Esophagus muscularis mucosa (tissue), 4 donors: ENCODE measurements around the gene XIRP2. TPM values are rescaled to one million over a fixed set of nuclear protein-coding genes. Genes with fewer than 3 reads are reported as not detected.
A peak's percentile ranks its signal among the peaks of the same experiment; 100 is the strongest.

Experiments used
- DNase-seq: peaks from one replicate; pipeline ENCODE4 v3.0.0-alpha.2; 2017; ENCODE audit errors: extremely low spot score
- H3K27ac ChIP-seq, 4 donors: fragments of 200-600 bp; sonication (generic); replicated peaks in 1 of 4; 1 replicate in 3 of 4; 2 replicates in 1 of 4; pipeline ENCODE4 v1.5.1; 2016 to 2019; ENCODE audit warnings: mild to moderate bottlenecking in 1 of 4
- H3K27me3 ChIP-seq, 4 donors: fragments of 200-600 bp; sonication (generic); one replicate each; pipeline versions ENCODE4 v1.5.1 to v1.6.0; 2016 to 2019
- H3K36me3 ChIP-seq, 4 donors: fragments of 200-600 bp; sonication (generic); one replicate each; pipeline ENCODE4 v1.5.1; 2016 to 2019
- H3K4me1 ChIP-seq, 4 donors: fragments of 200-600 bp; sonication (generic); one replicate each; pipeline ENCODE4 v1.5.1; 2016 to 2019
- H3K4me3 ChIP-seq, 4 donors: fragments of 200-600 bp; sonication (generic); 1 replicate in 2 of 4; 2 replicates in 2 of 4; pipeline ENCODE4 v1.5.1; 2016 to 2019; ENCODE audit warnings: mild to moderate bottlenecking in 4 of 4, moderate library complexity in 1 of 4
- H3K9me3 ChIP-seq, 4 donors: fragments of 200-600 bp; sonication (generic); 1 replicate in 3 of 4; 2 replicates in 1 of 4; pipeline ENCODE4 v1.5.1; 2016 to 2019
- EP300 ChIP-seq: sonication (generic); formaldehyde crosslinking; IDR thresholded peaks from one replicate; pipeline ENCODE4 v1.6.1; 2017; ENCODE audit warnings: antibody characterized with exemption
- POLR2A ChIP-seq: fragments of 450-650 bp; IDR thresholded peaks from one replicate; pipeline ENCODE4 v1.6.1; 2017; ENCODE audit warnings: antibody characterized with exemption, moderate library complexity, mild to moderate bottlenecking, low read depth
- POLR2AphosphoS5 ChIP-seq, 2 donors: sonication (generic); formaldehyde crosslinking; IDR thresholded peaks; one replicate each; pipeline ENCODE4 v1.6.1; 2017; ENCODE audit warnings: antibody characterized with exemption in 2 of 2
- WGBS: methylation state at CpG from one replicate; pipeline ENCODE4 v1.1.5; 2018; 5-methylcytosine and 5-hydroxymethylcytosine counted together
- intact Hi-C: fragments of 100-400 bp; cut with DNase I; formaldehyde crosslinking; loops from one replicate; pipeline ENCODE4 v1.15.1; 2023
- total RNA-seq, 4 donors: library from RNA; depleted of rRNA; stranded (reverse); fragments of >200 nt; gene quantifications; one replicate each; pipeline versions ENCODE4 v1.1.0 to v1.2.1, GENCODE V29; 2016
- TF ChIP-seq, protein P1 (sequence below), 3 experiments: fragments of 200-600 bp in 2 of 3; fragments of 450-650 bp in 1 of 3; sonication (generic) in 2 of 3; IDR thresholded peaks; one replicate each; pipeline ENCODE4 v1.5.1; 2017 to 2019; ENCODE audit warnings: antibody characterized with exemption in 3 of 3, mild to moderate bottlenecking in 2 of 3, moderate library complexity in 1 of 3

Gene XIRP2
- total RNA-seq, 4 donors from 2014 or later: 0.06 TPM; not detected in 3

DNA sequence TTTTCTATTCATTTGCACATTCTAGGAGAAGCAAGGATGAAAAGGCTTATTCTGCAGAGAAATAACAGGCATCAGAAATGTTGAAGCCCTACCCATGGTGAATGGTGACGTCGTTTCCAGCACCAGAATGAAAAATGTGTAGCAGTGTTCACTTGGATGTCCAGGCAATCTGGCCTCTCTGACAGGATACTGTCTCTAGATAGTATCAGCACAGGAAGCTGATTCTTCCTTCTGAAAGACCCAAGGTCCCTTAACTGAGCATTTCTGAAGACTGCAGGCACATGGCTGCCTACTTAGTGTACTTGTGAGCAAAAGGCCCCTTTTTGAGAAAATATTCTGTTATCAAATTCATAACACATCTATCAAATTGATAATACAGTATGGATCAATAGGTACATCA lies 234.1 kb downstream of the XIRP2 start:
- WGBS: 71% methylated on average over 2 of the region's 2 CpGs
- no peaks in the 10 kb centered on the region for H3K4me1 ChIP-seq
- no peaks in the 10 kb centered on the region for H3K36me3 ChIP-seq
- intact Hi-C loops: no loop called here
- DNase-seq: no peak
- H3K27ac ChIP-seq: no peak overlapping the region
- TF ChIP-seq, protein P1, sequence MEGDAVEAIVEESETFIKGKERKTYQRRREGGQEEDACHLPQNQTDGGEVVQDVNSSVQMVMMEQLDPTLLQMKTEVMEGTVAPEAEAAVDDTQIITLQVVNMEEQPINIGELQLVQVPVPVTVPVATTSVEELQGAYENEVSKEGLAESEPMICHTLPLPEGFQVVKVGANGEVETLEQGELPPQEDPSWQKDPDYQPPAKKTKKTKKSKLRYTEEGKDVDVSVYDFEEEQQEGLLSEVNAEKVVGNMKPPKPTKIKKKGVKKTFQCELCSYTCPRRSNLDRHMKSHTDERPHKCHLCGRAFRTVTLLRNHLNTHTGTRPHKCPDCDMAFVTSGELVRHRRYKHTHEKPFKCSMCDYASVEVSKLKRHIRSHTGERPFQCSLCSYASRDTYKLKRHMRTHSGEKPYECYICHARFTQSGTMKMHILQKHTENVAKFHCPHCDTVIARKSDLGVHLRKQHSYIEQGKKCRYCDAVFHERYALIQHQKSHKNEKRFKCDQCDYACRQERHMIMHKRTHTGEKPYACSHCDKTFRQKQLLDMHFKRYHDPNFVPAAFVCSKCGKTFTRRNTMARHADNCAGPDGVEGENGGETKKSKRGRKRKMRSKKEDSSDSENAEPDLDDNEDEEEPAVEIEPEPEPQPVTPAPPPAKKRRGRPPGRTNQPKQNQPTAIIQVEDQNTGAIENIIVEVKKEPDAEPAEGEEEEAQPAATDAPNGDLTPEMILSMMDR (IDR thresholded peaks at IDR 0.05): no peak
- TF ChIP-seq EP300 (no peak), POLR2A (no peak), POLR2AphosphoS5 (IDR thresholded peaks at IDR 0.05) (no peak)
- H3K27me3 ChIP-seq: no peaks in the 10 kb centered on the region
- H3K4me3 ChIP-seq: no peak overlapping the region
- H3K9me3 ChIP-seq: no peaks in the 10 kb centered on the region

DNA sequence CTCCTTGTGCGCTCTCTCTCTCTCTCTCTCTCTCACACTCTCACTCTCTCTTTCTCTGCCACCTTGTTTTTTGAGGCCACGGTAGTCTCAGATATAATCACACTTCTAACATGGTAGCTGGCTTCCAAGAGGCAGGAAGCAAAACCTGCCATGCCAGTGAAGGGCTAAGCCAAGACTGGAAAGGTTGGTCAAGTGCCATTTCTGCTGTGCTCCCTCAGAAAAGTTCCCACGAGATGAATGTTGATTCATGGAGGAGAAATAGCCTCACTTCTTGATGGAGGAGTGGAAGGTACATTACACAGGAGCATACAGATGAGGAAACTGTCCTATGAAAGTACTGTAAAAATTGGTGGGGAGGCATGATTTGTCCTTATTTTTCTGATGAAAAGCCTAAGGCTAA lies 237.9 kb downstream of the XIRP2 start:
- Histone ChIP-seq H3K27me3 (no peaks in the 10 kb centered on the region), H3K4me3 (no peak overlapping the region), H3K27ac (no peak overlapping the region), H3K36me3 (no peaks in the 10 kb centered on the region), H3K4me1 (no peaks in the 10 kb centered on the region), H3K9me3 (no peaks in the 10 kb centered on the region)
- intact Hi-C loops: loop anchor here (5.0 kb wide), 1 partner anchor 86 kb away; no protein-coding TSS in a partner anchor
- no peak for DNase-seq
- TF ChIP-seq EP300 (no peak), POLR2AphosphoS5 (IDR thresholded peaks at IDR 0.05) (no peak), POLR2A (no peak)
- TF ChIP-seq, protein P1 (IDR thresholded peaks at IDR 0.05): no peak
- WGBS: 96% methylated on average over 3 of the region's 3 CpGs

DNA sequence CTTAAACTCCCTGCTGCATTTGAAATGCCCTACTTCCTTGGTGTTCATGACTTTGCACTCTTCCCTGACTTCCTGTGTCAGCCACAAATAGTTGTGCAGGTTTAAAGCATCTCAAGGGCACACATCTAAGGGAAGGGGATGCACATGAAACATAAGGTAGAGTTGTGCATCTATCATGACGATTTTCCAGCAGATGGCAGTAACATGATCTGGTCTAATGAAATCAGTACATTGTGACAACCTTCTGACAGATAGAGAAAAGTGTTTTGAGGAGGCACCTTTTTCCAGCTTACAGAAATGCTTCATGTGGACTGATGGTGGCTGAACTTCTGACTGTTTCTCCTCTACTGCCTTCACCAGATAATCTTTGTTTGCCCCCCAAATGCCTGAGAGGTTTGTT lies 238.9 kb downstream of the XIRP2 start:
- TF ChIP-seq POLR2A: no peak
- TF ChIP-seq, protein P1 (IDR thresholded peaks at IDR 0.05): peak in 1 of 3 experiments; percentile 14
- intact Hi-C loops: loop anchor here (5.0 kb wide), 1 partner anchor 85 kb away; no protein-coding TSS in a partner anchor
- no peak overlapping the region for H3K4me3 ChIP-seq
- no peak for DNase-seq
- no peaks in the 10 kb centered on the region for H3K36me3 ChIP-seq
- 25% methylated on average over 1 of the region's 1 CpG for WGBS
- no peaks in the 10 kb centered on the region for H3K9me3 ChIP-seq
- no peaks in the 10 kb centered on the region for H3K4me1 ChIP-seq
- H3K27me3 ChIP-seq: no peaks in the 10 kb centered on the region
- no peak overlapping the region for H3K27ac ChIP-seq

DNA sequence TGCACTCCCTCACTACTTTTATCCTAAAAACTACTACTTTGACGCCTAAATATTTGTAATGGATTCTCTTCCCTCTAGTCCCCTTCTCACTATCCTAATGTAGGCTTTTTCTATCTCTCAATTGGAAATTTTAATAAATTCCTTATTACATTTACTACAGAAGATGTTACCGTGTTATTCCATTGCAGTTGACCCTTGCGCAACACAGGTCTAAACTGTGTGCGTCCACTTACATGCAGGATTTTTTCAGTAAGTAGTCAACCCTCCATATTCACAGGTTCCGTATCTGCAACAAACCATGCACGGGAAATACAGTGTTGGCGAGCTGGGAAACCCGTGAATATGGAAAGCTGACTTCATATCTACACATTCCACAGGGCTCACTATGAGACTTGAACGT lies 239.8 kb downstream of the XIRP2 start:
- H3K4me1 ChIP-seq: no peaks in the 10 kb centered on the region
- no peak for DNase-seq
- intact Hi-C loops: loop anchor here (5.0 kb wide), 1 partner anchor 84 kb away; no protein-coding TSS in a partner anchor
- H3K9me3 ChIP-seq: no peaks in the 10 kb centered on the region
- no peak overlapping the region for H3K27ac ChIP-seq
- no peaks in the 10 kb centered on the region for H3K27me3 ChIP-seq
- WGBS: 96% methylated on average over 9 of the region's 9 CpGs
- no peaks in the 10 kb centered on the region for H3K36me3 ChIP-seq
- no peak overlapping the region for H3K4me3 ChIP-seq
- TF ChIP-seq EP300 (no peak), POLR2A (no peak), POLR2AphosphoS5 (IDR thresholded peaks at IDR 0.05) (no peak)
- TF ChIP-seq, protein P1 (IDR thresholded peaks at IDR 0.05): no peak

DNA sequence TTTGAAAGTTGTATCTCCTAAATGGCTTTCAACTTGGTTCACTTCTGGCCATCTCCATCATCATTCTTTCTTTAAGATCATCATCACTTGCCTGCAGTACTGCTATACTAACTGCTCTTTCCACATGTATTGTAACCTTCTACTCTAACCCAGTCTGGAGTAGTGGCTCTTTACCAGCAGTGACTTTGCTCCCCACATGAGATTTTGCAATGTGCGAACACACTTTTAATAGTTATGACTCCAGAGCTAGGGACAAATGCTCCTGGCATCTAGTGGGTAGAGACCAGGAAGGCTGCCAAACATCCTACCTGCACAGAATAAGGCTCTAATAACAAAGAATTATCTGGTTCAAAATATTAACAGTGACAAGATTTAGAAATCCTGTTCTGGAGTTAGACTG lies 243.8 kb downstream of the XIRP2 start:
- H3K9me3 ChIP-seq: no peaks in the 10 kb centered on the region
- intact Hi-C loops: no loop called here
- no peaks in the 10 kb centered on the region for H3K36me3 ChIP-seq
- no peak overlapping the region for H3K4me3 ChIP-seq
- H3K4me1 ChIP-seq: no peaks in the 10 kb centered on the region
- TF ChIP-seq, protein P1 (IDR thresholded peaks at IDR 0.05): no peak
- TF ChIP-seq POLR2AphosphoS5 (IDR thresholded peaks at IDR 0.05) (no peak), EP300 (no peak), POLR2A (no peak)
- H3K27ac ChIP-seq: no peak overlapping the region
- 100% methylated on average over 1 of the region's 1 CpG for WGBS
- H3K27me3 ChIP-seq: no peaks in the 10 kb centered on the region
- DNase-seq: no peak
